Lower leg skin (tissue), 3 donors: ENCODE data around the gene KDSR.

Experiments used
- POLR2A ChIP-seq, 2 donors: fragments of 450-650 bp; IDR thresholded peaks; one replicate each; pipeline ENCODE4 v1.6.1; 2016 to 2017; ENCODE audit warnings: antibody characterized with exemption in 2 of 2, mild to moderate bottlenecking in 1 of 2, moderate library complexity in 1 of 2
- TF ChIP-seq, protein P1 (sequence below), 3 donors: fragments of 450-650 bp; IDR thresholded peaks; one replicate each; pipeline ENCODE4 v1.5.1; 2016; ENCODE audit warnings: antibody characterized with exemption in 3 of 3, mild to moderate bottlenecking in 3 of 3, moderate library complexity in 2 of 3

DNA sequence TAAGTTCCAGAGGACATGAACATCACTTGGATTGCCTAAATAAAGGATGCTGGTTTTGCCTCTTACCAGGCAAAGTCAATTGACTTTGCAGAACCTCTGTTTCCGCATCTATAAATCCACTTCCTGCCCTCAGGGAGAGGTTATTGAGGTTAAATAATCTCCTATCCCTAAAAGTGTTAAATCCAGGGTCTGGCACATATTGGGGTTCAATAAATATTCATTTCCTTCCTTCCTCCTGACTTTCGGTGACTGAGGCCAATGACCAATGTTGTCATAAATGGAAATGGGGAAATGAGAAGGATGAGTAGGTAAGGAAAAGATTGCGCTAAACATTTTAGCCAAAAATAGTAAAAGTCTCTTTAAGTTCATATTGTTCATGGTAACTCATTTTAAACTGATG lies 63.5 kb downstream of the KDSR start:
- TF ChIP-seq POLR2A (IDR thresholded peaks at IDR 0.05): no peak
- TF ChIP-seq, protein P1, sequence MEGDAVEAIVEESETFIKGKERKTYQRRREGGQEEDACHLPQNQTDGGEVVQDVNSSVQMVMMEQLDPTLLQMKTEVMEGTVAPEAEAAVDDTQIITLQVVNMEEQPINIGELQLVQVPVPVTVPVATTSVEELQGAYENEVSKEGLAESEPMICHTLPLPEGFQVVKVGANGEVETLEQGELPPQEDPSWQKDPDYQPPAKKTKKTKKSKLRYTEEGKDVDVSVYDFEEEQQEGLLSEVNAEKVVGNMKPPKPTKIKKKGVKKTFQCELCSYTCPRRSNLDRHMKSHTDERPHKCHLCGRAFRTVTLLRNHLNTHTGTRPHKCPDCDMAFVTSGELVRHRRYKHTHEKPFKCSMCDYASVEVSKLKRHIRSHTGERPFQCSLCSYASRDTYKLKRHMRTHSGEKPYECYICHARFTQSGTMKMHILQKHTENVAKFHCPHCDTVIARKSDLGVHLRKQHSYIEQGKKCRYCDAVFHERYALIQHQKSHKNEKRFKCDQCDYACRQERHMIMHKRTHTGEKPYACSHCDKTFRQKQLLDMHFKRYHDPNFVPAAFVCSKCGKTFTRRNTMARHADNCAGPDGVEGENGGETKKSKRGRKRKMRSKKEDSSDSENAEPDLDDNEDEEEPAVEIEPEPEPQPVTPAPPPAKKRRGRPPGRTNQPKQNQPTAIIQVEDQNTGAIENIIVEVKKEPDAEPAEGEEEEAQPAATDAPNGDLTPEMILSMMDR (IDR thresholded peaks at IDR 0.05): no peak
